Measurements from ENCODE around the gene NKTR. TPM values are rescaled to one million over a fixed set of nuclear protein-coding genes. Genes with fewer than 3 reads are reported as not detected.

The NKTR gene
- total and polyA plus RNA-seq, 2 experiments from 2014 or later = 50.5 to 75.3 TPM

- no peak for DNase-seq (ENCODE audit: low read depth in 1 of 2, low spot score in 1 of 2)
- Histone ChIP-seq H3K36me3 (no peaks in the 10 kb centered on the region), H3K27me3 (no peaks in the 10 kb centered on the region), H3K9me3 (ENCODE audit: low read depth) (no peaks in the 10 kb centered on the region), H3K4me1 (ENCODE audit: low read depth) (peaks cover 12% of the 10 kb centered on the region), H3K4me3 (peak overlapping the region; percentile 62), H3K27ac (peak overlapping the region; percentile 94)
- TF ChIP-seq, protein P1, sequence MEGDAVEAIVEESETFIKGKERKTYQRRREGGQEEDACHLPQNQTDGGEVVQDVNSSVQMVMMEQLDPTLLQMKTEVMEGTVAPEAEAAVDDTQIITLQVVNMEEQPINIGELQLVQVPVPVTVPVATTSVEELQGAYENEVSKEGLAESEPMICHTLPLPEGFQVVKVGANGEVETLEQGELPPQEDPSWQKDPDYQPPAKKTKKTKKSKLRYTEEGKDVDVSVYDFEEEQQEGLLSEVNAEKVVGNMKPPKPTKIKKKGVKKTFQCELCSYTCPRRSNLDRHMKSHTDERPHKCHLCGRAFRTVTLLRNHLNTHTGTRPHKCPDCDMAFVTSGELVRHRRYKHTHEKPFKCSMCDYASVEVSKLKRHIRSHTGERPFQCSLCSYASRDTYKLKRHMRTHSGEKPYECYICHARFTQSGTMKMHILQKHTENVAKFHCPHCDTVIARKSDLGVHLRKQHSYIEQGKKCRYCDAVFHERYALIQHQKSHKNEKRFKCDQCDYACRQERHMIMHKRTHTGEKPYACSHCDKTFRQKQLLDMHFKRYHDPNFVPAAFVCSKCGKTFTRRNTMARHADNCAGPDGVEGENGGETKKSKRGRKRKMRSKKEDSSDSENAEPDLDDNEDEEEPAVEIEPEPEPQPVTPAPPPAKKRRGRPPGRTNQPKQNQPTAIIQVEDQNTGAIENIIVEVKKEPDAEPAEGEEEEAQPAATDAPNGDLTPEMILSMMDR (IDR thresholded peaks at IDR 0.05; ENCODE audit: low read depth, low read length) = no peak
Observed at GRCh38 chr3:42581400-42581708, 19.1 kb upstream of the NKTR start.

- peak within 1 kb of the TSS; percentile 94 for H3K27ac ChIP-seq
- peak; percentile 93 to 98 for DNase-seq (ENCODE audit: low read depth in 1 of 2, low spot score in 1 of 2)
- H3K4me3 ChIP-seq = peak within 1 kb of the TSS; percentile 62
- TF ChIP-seq, protein P1 (IDR thresholded peaks at IDR 0.05; ENCODE audit: low read depth, low read length) = peak; percentile 13
- H3K4me1 ChIP-seq (ENCODE audit: low read depth) = peaks cover 12% of the 10 kb centered on the region
- no peaks in the 10 kb centered on the region for H3K9me3 ChIP-seq (ENCODE audit: low read depth)
- H3K27me3 ChIP-seq = no peaks in the 10 kb centered on the region
- no peaks in the 10 kb centered on the region for H3K36me3 ChIP-seq
Observed at GRCh38 chr3:42581709-42582473, 18.6 kb upstream of the NKTR start, which contains the start of gene SEC22C. TSS of gene SEC22C (minus strand) at chr3:42581967. CDS start at chr3:42569046, 12,921 bp downstream.

DNA sequence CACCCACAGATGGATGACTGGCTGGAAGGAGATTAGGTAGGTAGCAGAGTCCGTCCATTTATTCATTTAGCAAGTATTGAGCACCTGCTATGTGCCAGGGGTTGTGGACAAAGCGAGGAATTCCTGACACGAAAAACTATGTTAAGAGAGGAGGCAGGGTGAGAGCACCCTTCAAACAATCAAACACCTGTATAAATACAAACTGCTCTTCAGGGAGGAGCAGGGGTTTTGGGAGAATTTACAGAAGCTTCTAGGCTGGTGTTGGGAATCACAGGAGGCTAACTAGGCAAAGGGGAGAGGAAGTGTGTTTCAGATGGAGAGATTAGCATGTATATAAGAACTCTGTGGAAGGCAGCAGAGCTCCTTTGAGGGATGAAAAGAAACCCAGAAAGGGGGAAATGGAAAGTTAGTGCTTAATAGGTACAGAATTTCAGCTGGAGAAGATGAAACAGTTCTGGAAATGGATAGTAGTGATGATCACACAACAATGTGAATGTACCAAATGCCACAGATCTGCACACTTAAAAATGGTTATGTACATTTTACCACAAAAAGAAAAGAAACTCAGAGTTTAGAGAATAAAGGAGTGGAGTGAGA is 17.9 kb upstream of the NKTR start:
- DNase-seq (ENCODE audit: low read depth in 1 of 2, low spot score in 1 of 2) = no peak
- TF ChIP-seq, protein P1 (IDR thresholded peaks at IDR 0.05; ENCODE audit: low read depth, low read length) = no peak
- no peaks in the 10 kb centered on the region for H3K36me3 ChIP-seq
- peak overlapping the region; percentile 62 for H3K4me3 ChIP-seq
- H3K4me1 ChIP-seq (ENCODE audit: low read depth) = peaks cover 12% of the 10 kb centered on the region
- H3K27me3 ChIP-seq = no peaks in the 10 kb centered on the region
- H3K27ac ChIP-seq = peak overlapping the region; percentile 94
- no peaks in the 10 kb centered on the region for H3K9me3 ChIP-seq (ENCODE audit: low read depth)

DNA sequence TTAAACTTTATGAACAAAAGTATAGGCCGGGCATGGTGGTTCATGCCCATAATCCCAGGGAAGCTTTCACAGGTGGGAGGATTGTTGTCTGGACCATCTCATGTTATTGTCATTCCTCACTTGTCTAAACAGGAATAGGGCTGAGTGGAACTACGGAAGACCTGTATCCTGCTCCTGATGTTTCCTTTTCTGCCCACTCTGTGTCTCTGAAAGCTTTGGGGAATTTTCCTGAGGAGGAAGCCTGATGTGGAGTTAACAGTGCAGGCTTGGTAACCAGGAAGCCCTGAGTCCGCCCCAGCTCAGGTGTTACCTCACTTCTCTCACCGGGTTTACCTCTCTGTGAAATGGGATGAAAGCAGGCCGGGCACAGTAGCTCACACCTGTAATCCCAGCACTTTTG is 11.9 kb upstream of the NKTR start:
- Histone ChIP-seq H3K36me3 (no peaks in the 10 kb centered on the region), H3K27me3 (no peaks in the 10 kb centered on the region), H3K4me1 (ENCODE audit: low read depth) (no peaks in the 10 kb centered on the region), H3K27ac (no peak overlapping the region), H3K4me3 (no peak overlapping the region), H3K9me3 (ENCODE audit: low read depth) (no peaks in the 10 kb centered on the region)
- TF ChIP-seq, protein P1 (IDR thresholded peaks at IDR 0.05; ENCODE audit: low read depth, low read length) = no peak
- no peak for DNase-seq (ENCODE audit: low read depth in 1 of 2, low spot score in 1 of 2)

DNA sequence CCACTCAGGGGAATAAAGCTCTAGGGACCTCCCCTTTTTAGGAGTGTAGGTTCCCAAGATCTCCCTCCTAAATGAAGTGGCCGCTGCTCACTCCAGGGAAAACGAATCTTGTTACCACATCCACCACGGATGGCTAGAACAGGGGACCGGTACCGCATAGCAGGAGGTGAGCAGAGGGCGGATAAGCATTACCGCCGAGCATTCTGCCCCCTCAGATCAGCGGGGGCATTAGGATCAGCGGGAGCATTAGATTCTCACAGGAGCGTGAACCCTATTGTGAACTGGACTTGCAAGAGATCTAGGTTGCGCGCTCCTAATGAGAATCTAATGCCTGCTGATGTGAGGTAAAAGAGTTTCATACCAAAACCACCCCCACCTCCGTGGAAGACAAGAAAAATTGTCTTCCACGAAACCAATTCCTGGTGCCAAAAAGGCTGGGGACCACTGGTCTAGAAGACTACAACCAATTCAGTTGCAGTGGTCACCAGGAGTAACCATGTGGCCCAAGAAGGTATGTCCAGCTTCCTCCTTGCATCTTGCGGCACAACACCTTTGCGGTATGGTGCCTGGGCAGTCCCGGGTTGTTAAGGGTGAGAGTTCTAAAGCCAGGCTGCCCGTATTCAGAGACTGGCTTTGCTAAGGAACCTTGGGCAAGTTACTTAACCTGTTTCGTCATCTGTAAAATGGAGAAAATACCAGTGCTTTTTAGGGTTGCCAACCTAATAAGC is 10.9 kb upstream of the NKTR start:
- no peak for DNase-seq (ENCODE audit: low read depth in 1 of 2, low spot score in 1 of 2)
- TF ChIP-seq, protein P1 (IDR thresholded peaks at IDR 0.05; ENCODE audit: low read depth, low read length) = no peak
- Histone ChIP-seq H3K4me3 (no peak overlapping the region), H3K9me3 (ENCODE audit: low read depth) (no peaks in the 10 kb centered on the region), H3K27ac (no peak overlapping the region), H3K36me3 (peaks cover 5% of the 10 kb centered on the region), H3K27me3 (no peaks in the 10 kb centered on the region), H3K4me1 (ENCODE audit: low read depth) (no peaks in the 10 kb centered on the region)

Measured in cardiac muscle cell (in vitro differentiated cells and primary cell).